GM10266 (cell line): Measurements from ENCODE around the gene IDH3G.
"Not testable (repeated sequence)": the region's sequence is repeated elsewhere in the genome, so short reads cannot be mapped to it uniquely, and the experiment has no call there.

ENCODE experiments used
- DNase-seq: peaks from one replicate; pipeline ENCODE4 v3.0.0; 2012; ENCODE audit errors: extremely low spot score
- TF ChIP-seq, protein P1 (sequence below): IDR thresholded peaks from 2 replicates; pipeline ENCODE4 v1.5.1; 2012; ENCODE audit warnings: mild to moderate bottlenecking, low read depth; ENCODE audit not compliant: control insufficient read depth, insufficient read depth; ENCODE audit errors: missing control alignments

The IDH3G gene

DNA sequence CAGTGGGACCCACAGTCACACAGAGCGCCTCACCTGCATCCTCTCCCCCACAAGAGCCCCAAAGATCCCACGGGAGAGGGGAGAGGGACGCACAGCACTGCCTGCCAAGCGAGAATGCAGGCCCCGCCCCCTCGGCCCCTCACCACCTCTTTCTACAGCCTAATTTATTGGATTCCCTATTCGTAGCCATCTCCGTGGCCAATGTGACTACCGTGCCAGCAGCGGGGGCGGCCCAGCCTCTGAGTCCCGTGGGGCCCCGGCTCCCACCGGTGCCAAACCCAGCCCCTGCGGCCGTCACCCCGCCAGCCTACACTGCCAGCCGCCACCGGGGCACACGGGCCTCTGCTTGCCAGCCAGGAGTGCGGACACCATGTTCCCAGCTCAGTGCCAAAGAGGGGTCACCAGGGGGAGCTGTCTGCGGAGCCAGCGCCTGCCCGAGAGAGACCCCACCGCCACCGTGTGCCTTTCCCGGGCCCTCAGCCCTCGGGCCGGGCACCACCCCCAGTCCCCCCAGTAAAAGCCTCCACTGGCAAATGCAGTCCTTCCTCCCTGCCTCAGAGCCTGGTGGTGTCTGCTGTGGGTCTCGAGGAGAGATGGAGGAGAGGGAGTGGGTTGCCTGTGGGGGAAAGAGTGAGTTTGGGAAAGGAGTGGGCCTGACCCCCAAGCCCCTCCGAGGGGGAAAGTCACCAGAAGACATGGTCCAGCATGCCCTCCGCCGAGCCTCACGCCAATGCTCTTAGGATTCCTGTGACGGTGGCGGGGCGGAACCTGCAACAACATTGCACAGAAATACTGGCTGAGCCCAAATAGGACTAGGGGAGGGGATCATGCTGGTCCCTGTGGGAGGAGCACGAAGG, 49.7 kb downstream of the IDH3G start:
- TF ChIP-seq, protein P1, sequence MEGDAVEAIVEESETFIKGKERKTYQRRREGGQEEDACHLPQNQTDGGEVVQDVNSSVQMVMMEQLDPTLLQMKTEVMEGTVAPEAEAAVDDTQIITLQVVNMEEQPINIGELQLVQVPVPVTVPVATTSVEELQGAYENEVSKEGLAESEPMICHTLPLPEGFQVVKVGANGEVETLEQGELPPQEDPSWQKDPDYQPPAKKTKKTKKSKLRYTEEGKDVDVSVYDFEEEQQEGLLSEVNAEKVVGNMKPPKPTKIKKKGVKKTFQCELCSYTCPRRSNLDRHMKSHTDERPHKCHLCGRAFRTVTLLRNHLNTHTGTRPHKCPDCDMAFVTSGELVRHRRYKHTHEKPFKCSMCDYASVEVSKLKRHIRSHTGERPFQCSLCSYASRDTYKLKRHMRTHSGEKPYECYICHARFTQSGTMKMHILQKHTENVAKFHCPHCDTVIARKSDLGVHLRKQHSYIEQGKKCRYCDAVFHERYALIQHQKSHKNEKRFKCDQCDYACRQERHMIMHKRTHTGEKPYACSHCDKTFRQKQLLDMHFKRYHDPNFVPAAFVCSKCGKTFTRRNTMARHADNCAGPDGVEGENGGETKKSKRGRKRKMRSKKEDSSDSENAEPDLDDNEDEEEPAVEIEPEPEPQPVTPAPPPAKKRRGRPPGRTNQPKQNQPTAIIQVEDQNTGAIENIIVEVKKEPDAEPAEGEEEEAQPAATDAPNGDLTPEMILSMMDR = no peak
- no peak for DNase-seq

DNA sequence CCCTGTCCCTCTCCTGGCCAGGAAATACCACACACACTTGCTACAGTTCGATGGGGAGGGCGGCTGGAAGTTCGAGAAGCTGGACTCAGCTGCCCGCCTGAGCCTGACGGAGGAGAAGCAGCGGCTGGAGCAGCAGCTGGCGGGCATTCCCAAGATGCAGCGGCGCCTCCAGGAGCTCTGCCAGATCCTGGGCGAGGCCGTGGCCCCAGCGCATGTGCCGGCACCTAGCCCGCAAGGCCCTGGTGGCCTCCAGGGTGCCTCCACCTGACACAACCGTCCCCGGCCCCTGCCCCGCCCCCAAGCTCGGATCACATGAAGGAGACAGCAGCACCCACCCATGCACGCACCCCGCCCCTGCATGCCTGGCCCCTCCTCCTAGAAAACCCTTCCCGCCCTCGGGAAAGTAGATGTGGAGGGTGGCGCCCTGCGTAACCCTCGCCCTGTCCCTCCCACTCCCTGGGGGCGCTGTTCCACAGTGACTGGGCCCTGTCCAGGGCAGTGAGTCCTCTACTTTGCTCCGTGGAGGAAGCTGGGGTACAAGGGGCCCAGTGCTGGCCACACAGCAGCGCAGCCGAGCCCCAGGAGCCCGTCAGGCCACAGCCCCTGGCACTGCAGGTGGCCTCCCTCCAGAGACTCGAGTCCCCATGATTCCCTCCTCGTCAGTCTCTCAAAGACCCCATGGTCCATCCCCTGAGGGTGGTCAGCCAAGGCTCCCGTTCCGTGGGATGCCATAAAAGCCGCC, 50.5 kb downstream of the IDH3G start:
- DNase-seq = not testable (repeated sequence)

DNA sequence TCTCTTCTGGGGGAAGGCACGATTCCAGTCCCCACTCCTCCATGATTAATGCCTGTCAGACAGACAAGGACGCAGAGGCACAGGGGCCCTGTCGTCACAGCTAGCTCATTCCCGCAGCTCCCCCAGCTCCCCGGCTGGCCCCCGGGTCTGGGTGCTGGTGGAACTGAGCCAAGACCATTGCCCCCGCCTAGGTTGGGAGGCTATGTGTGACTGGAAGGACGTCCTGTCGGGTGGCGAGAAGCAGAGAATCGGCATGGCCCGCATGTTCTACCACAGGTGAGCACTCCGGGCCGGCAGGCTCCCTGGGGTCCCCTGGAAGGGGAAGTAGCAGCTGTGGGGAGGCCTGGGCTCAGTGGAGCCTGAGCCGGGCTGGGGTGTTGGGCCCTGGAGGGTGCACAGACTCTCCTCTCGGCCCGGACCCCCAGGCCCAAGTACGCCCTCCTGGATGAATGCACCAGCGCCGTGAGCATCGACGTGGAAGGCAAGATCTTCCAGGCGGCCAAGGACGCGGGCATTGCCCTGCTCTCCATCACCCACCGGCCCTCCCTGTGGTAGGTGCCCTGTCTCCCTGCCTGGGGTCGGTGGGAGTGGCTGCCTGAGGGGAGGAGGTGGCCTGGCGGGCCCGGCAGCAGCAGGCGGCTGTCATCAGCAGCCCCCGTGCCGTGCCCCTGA, 51.2 kb downstream of the IDH3G start:
- DNase-seq = not testable (repeated sequence)

DNA sequence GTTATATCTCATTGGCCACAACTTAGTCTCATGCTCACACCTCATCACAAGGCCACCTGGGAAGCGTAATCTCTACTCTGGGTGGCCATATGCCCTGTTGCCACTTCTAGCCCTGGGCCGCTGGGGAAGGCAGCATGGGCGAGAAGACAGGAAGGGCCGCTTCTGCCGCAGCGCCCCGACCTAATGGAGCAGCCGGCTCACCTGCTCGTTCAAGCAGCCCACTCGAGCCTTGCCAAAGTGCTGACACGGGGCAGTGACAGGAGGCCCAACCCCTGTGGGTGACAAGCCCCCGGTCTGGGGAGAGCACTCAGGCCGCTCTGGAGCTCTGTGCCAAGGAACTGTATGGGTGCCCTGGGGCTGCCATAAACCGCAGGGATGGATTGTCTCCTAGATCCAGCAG, 52.1 kb downstream of the IDH3G start:
- DNase-seq = not testable (repeated sequence)

DNA sequence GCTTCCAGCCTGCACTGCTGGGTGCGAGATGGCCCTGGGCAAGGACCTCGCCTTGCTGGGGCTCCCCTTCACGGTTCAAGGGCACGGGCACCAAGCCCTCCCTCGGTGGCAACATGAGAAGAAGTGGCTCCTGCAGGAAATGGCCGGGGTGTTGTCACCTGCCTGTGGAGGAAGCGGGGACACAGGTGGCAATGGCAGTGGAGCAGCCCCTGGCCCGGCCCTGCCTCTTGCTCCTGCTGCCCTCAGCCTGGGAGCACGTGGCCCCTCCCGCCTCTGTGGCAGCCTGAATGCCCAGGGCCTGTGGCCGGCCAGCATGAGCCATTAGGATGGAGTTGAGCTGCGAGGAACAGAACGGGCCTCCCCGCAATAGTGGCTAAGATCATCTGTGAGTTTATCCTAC, 52.7 kb downstream of the IDH3G start:
- TF ChIP-seq, protein P1 = no peak
- no peak for DNase-seq

DNA sequence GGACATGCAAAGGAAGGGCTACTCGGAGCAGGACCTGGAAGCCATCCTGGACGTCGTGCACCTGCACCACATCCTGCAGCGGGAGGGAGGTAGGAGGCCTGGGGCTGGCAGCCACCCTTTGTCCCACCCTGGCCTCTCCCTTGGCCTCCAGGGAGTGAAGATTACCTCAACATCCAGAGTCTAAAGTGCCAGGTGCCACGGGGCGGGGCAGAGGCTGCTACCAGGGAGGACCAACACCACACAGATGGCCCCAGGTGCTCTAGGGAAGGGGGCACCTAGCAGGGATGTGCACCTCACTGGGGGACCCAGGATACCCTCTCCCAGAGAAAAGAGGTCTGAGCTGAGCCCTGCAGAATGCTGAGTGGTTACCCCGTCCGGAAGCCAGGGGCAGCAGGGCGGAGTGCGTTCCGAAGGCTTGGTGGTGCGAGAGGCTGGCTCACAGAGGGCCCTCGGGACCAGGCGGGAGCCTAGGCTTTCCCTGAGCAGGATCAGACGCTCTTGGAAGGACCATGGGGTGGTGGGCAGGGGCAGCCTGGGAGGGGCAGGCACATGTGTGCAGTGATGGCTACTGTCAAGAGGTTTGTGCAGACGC, 53.4 kb downstream of the IDH3G start:
- DNase-seq = no peak
- TF ChIP-seq, protein P1 = no peak

DNA sequence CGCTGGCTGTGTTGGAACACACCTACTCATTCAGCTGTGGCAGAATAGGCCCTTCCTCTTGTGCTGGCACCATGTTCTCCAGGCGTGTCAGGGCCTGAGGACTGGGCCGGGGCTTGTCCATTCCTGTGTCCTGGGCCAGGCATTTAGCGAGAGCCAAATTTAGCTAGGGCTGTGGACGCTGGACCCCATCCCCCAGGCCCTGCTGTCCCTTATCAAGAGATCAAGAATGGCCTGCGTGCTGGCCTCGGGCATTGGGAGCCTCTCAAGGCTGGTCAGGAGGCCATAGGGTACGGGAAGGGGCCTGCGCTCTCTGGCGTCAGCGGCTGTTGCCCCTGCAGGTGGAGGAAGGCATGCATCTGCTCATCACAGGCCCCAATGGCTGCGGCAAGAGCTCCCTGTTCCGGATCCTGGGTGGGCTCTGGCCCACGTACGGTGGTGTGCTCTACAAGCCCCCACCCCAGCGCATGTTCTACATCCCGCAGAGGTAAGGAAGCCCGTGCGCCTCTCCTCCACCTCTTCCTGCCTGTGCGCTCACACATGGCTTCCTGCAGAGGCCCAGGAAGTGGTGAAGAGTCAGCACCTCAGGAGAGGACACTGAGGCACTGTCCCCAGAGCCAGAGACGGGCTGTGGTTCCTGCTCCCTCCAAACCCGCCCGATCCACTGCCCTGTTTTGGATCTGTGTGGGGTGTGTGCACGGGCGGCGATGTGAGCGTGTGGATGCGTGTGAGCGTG, 54.3 kb downstream of the IDH3G start:
- TF ChIP-seq, protein P1 = no peak
- DNase-seq = no peak

DNA sequence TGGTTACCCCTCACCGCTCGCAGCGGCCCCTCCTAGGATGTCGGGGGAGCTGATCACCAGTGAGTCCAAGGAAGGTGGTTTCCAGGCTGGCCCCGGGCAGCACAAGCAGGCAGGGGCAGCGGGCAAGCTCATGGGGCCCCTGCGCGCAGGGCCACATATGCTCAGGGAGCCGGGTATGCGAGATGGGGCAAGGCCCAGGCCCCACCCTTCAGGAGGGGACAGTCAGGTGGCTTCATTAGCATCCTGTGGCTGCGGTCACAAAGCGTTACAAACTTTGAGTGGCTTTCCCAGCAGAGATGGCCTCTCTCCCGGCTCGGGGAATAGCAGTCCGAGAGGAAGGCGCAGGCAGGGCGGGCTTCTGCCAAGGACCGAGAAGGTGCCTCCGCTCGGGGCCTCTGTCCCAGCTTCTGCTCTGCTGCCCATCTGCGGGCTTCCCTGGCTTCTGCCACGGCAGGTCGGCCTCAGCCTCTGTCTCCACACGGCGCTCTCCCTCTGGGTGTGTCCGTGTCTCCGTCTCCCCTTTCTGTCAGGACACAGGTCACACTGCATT, 56.0 kb downstream of the IDH3G start:
- TF ChIP-seq, protein P1 = no peak
- no peak for DNase-seq
